HG02759 (cell line): Measurements from ENCODE around the gene AMZ1.
"Not testable (repeated sequence)": the region's sequence is repeated elsewhere in the genome, so short reads cannot be mapped to it uniquely, and the experiment has no call there.

Experiments
- ATAC-seq: cut with Tn5 transposase; IDR thresholded peaks from one replicate; pipeline ENCODE4 v1.9.1; 2021; ENCODE audit warnings: mild to moderate bottlenecking, moderate library complexity; ENCODE audit not compliant: unreplicated experiment

AMZ1 gene

DNA sequence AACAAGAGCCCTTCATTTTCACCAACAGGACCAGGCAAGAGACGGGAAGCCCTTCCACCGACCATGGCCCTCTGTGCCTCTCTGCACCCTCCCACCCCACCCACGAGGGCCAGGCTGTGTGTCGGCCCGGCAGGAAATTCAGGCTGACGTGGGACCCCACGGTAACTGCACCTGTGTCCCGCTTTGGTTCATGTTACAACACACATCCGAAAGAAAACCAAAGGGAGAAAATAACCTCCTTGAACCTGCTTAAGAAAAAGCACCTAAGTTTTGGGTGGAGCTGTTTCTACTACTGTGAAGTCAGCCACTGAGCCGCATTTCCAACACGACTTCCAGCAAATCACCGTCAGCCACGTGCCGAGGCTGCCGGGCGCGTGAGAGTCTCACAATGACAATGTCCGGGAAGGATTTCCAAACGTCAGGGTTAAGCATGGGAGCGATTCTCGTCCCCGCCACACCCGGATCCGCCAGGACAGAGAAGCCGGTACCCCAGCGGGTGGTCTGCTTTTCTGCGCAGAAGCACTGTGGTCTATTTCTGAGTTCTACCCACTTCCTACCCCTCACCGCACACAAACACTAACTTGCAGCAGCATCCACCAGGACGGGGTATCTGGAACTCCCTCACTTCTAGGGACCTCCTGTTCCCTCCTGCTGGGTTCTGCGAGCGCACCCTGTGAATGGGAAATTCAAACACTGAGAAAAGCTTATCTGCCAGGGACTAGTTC is 36.6 kb downstream of the AMZ1 start:
- no peak for ATAC-seq

DNA sequence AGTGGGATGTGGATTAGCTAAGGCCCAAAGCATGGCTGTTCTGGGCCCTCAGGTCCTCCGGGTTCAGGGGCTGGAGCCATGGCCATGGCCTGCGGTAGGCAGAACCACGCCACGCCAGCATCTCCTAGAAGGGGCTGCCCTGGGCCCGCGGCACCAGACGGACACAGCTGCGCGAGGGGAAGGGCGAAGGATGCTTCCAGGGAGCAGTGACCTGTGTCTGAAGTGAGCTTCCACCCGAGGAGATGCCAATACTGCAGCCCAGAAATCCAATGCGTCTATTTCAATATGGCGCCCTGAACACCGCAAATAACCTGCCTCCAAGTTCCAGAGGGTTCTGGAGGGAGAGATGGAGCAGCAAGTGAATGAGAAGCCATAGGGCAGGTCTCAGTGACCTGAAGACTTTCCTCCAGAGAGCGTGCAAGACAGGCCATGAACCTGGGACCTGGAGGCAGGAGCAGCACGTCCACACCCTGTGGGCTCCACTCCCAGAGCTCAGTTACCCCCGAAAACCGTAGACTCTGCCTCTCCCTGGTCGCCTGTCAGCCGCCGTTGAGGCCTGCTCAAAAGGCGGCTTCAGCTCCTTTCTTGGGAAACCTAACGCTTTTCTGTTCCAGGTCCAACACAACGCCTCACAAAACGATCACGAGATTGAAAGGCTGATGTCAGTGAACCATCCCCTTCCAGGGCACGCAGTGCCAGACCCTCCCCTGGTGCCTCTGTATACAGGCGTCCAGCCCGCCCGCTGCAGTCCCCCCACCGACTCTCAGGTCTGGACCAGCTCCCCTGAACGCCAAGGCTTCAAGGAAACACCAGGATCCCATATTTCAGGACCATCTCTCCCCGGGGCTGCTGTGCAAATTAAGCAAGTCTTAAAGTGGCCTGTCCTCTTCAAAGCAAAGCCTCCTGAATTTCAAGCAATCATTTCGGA is 37.4 kb downstream of the AMZ1 start:
- no peak for ATAC-seq

DNA sequence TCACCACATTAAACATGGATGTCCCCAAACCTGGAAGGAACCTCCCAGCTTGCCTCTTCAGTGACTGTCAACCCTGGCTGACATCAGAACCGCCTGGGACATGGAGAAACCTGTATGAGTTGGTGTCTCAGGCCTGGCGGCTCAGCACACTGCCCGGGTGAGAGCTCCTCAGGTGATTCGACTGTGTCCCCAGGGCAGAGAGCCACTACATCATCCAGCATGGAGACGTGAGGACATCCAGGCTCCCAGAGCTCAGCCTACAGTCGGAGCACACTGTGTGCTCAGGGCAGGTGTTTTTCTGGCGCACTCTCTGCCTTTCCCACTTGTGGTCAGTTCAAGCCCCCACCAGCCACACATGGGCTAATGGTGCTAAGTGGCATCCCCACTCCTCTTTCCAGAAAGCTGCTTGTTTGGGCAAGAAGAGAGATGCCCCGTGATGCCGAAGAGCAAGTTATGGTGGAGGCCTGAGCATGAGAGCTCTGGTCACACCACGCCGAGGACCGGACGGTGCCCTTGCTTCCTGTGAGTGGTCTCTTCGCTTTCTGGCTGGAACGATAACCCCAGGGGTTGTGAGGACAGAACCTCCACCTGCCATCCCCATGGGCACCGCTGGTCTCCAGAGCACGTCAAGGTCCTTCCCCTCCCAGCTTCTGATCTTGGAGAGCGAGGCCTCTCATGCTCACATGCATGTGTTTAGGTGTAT is 38.5 kb downstream of the AMZ1 start:
- ATAC-seq = no peak

DNA sequence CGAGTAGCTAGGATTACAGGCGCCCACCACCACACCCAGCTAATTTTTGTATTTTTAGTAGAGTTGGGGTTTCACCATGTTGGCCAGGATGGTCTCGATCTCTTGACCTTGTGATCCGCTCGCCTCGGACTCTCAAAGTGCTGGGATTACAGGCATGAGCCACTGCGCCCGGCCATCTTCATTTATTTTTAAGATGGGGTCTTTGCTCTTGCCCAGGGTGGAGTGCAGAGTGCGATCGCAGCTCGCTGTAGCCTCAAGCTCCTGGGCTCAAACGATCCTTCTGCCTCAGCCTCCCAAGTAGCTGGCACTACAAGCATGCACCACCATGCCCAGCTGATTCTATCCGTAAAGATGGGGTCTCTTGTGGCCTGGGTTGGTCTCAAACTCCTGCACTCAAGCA is 39.2 kb downstream of the AMZ1 start:
- ATAC-seq = not testable (repeated sequence)

DNA sequence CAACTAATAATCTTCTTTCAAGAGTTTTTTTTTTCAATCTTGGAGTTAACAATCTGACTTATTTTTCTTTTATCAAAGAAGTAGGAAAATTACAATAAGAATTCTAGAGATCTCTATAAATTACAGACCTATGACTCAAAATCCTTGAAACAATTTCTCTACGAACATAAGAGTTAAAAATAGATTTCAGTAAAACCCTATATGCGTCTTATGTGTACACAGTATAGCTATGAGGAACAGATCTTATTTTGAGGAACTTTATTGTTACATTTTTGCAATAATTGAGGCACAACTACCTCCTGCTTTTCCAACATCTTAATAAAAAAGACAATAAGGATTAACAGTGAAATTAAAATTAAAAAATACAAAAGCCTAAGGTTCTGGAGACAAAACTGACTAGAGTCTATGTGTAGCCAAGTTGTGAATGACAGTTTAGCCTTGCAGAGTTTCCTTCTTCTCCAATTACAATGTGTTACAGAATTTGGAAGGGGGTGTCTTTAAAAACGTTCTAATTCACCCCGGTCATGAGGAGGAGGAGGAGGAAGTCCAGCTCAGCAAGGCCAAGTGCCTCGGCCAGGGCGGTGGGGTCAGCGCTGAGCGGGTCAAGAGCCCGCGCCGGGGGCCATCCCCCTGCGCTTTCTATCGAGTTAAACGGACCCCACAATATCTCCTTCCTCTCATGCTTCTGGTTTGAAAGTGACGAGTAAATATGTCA is 40.5 kb downstream of the AMZ1 start:
- no peak for ATAC-seq

DNA sequence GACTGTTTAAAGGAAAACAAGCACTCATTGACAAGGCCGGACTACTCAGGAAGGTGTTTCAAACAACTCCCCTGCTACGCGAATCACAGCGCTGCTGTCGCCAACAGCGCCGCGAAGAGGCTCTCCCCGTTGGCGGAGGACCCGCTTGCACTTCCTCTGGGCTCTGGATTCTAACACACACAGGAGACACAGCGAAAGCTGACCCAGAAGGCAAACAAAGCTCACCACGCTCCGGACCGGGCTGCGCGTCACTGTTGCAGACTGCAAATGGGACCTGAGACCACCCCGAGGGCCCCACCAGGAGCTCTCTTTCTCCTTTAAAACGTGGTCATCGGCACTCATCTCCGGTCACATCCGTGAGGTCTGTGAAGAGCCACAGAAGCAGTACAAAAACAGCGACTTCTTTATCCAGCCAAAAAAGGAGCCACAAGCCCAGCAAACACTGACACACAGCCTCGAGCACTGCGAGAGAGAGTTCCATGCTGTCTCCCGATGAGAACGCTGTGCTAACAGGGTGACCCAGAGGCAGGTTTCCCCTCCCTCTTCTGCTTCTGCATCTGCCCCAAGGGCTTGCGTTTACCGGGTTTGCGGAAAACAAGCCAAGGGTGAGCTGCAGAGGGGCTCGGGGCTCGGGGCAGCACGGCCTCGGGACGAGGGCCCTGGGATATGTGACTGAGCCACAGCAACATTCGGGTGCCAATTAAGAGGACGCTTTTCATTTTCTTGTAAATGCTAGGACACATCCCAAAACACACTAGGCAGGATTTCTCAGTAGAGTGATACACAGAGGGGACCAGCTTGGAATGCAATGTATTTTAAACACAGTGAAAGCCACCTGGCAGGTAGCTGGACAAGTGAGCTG is 41.3 kb downstream of the AMZ1 start:
- ATAC-seq = no peak

DNA sequence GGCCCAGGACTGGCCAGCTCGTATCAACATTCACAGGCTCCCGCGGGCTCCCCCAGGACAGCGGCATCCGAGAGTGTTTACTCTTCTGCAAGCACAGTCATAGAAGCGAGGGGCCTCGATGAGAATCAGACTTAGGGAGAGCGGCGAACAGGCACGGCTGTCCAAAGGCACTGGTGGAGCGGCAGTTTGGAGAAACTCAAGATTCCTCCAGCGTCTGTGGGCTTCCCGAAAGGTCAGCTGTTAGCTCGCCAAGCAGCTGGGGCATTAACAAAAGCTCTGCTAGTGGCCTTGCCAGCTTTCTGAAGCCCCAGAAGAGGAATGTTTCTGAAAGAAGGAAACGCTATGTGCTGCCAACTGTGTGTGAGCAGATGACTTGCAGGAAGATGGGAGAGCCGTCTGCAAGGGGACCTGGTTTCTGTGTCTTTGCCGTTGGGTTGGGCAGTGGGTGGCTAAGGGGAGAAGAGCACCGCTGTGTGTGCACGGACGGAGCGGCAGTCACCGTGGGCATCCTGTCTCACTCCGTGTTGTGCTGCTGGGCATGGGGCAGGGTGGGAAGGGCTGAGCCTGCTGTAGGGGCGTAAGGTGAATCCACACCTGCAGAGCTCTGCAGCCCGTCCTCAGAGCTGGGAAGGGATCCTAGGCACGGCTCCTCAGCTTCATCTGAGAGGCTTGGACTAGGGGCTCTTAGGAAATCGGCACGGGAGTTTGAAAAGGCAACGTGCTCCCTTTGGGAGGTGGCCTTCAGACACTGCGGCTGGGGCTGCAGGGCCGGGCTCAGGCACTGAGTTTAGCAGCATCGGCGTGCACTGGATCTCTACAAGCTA is 42.1 kb downstream of the AMZ1 start:
- no peak for ATAC-seq

DNA sequence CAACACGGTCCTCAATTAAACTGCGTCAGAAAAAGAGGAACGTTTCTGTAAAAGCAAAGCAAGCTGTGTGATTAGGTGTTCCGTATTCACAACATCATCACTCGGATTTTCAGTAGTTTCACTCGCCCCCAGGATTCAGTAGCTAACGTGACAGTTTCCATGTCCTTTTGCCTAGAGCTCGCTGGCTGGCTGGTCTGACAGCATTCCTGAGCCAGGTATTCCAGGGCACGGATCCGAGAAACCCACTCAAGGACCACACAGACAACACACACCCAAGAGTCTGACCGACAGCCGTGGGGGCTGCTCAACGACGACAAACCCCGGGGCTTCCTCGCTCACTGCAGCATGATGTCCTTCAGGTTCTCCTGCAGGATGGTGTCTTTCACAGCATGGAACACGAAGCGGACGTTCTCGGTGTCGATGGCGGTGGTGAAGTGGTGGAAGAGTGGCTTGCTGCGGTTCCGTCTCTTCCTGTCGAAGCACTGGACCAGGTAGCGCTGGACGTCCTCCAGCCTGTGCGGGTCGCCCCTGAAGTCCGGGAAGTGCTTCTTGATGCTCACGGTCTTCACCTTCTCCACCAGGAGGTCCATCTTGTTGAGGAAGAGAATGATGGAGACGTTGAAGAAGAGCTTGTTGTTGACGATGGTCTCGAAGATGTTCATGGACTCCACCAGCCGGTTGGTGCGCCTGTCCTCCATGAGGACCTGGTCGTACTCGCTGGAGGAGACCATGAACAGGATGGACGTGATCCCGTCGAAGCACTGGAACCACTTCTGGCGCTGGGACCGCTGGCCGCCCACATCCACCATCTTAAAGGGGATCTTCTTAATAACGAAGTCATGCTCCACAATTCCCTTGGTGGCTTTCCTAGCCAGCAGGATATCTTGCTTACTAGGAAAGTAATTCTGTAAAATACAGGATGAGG is 43.1 kb downstream of the AMZ1 start:
- no peak for ATAC-seq

DNA sequence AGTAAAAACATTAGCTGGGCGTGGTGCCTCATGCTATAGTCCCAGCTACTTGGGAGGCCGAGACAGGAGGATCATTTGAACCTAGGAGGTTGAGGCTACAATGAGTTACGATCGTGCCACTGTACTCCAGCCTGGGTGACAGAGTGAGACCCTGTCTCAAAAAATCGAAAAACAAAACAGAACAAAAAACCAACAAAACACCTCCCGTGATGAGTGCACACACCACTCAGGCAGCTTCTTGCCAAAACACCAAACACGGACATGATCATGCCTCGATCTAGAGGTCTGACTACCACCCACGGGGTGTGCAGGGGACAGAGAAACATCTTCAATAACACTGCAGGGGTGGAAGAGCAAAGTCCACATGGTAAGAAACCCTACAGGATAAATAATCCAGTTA is 44.4 kb downstream of the AMZ1 start:
- no peak for ATAC-seq

DNA sequence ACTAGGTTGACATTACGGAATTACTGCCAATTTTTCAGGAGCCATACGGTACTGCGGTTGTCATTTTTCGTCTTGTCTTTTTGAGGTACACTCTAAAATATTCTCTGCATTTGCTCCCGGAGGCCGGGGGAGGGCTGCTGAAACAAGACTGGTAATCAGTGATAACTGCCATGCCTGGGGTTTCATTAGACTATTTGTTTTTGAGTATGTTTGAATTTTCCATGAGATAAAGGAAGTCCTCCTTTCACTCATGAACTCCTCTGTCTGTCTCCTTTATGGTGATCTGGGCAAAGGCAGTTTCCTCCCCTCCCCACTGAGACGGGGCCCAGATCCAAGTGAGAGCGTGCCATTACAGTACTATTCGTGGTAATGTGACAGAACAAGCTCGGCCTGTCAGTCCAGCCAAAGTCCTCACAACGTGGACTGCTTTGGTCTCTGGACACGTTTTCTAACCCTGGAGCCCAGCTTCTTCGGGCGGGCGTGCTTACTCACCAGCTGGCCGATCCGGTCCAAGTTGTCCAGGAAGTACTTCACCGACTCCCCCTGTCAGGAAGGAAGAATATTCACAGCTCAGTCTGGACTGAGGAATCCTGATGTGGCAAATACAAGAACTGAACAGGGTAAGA is 45.1 kb downstream of the AMZ1 start:
- no peak for ATAC-seq

DNA sequence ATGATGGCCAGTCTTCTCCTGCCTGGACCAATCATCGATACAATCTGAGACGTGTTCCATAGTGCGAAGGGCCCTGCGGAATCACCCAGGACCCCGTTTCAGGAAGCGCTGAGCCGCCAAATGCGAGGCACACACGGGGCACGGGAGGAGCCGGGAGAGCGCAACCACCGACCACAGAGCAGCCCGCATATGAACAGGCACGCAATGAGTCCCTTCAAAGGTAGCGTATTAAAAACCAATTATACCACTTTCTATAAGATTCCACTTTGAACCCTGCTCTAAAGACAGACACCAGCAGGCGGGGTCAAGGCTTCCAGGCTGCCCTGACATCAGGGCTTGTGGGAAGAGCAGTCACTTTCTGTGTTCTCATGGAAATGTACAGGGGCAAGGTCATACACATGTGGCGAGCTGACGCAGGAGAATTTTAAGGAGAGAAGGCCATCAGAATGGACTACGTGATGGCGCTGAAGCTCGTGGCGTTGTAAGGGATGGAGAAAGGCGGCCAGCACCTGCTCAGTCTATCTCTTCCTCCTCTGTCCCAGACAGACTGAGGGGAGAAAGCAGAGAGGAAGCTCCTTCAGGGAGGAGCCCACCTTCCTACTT is 46.2 kb downstream of the AMZ1 start:
- no peak for ATAC-seq

DNA sequence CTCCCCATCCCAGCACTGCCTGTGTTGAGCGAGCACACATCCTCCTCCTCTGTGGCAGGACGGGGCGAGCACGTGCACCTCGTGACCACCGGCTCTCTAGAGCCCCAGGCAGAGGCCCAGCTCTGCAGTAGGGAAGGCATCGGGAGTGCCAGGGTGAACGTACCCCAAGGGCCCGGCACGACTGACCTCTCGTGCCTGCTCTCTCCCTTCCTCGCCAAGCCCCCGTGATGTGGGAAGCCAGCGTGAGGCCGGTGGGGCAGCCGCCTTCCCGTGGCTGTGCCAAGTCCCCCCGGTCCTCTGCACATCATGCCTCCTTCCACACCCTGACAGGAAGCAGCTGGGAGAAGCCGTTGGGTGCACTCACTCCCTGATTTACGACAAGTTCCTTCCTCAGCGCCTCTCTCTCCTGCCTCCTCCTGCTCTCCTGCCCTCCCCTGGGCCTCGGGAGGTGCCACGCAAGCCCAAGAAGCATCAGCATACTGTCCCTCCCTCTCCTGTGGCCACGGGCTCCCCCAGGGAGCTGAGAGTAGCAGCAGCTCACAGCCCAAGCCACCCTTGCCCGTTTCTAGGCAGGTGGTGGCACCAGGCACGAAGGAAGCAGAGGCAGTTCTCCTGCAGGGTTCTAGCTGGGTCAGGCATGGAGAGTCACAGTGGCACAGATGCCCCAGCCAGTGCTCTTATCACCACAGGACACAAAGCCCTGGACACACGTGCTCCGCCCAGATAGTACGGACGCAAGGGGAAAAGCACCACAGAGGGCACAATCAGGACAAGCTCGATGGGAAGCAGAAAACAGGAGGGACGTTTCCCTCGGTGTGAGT is 47.0 kb downstream of the AMZ1 start:
- ATAC-seq = no peak

DNA sequence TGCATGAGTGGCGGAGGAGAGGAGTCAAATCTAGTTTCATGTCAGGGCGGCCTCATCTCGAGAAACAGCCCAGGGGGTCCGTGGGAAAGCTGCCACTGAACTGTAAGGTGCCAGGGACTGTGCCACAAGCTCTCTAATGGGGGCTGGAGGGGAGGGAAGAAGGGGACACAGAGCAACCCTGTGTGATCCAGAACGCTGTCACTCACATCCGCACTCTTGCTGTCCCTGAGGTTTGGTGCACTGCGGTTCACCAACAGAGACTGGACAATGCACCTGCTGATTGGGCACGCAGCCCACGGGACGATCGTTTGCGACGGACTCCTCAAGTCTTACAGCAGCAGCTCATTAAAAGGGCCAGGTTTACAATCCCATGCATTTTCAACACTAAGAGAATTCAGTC is 47.7 kb downstream of the AMZ1 start:
- ATAC-seq = no peak

DNA sequence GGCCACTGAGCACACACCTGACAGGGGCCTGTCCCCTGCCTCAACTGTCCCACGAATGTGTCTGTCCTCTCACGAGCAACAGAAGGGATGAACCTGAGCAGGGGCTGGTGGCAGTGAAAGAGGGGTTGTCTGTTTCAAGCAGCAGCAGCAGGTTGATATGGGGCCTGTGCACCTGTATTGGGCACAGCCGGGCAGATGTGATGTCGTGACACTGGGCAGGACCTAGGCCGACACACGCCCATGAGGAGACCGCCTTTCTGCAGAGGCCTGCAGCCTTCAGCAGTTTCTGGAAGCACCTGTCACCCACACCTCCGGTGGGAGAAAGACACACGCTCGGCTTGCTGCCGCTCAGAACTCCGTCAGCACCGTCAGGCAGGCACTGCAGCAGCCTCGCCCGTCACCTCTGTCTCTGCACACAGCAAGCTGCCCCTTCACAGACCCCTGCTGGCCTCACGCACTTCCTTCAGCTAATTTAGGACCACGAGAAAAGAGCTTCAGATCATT is 48.5 kb downstream of the AMZ1 start:
- ATAC-seq = no peak

DNA sequence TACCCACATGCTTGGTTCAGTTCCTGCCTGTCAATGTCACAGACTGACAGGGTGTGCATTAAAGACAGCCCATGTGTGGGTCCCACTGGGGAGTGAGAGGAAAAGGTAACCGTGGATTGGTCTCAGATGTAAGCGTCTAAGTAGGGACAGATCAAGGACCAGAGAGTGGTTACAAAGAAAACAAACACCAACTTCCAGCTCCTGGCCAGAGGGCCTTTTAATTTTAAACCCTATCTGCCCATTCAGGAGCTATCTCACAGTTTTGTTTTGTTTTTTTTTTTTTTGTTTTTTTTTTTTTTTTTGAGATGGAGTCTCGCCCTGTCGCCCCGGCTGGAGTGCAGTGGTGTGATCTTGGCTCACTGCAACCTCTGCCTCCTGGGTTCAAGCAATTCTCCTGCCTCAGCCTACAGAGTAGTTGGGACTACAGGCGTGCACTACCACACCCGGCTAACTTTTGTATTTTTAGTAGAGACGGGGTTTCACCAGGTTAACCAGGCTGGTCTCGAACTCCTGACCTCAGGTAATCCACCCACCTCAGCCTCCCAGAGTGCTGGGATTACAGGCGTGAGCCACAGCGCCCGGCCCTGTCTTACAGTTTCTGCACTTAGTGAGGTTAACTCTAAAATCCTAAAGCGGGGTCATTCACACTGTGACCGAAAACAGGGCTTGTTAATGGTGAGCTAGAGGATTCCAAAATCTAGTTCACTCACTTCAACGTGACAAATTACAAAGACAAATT is 49.2 kb downstream of the AMZ1 start:
- ATAC-seq = not testable (repeated sequence)
